Activated CD4-positive, alpha-beta memory T cell treated with anti-CD3 and anti-CD28 coated beads for 36 hours (primary cell): ENCODE measurements around the gene PHF12. TPM values are rescaled to one million over a fixed set of nuclear protein-coding genes. Genes with fewer than 3 reads are reported as not detected.
A peak's percentile ranks its signal among the peaks of the same experiment; 100 is the strongest.
"Not testable (repeated sequence)": the region's sequence is repeated elsewhere in the genome, so short reads cannot be mapped to it uniquely, and the experiment has no call there.

Experiments used
- CTCF ChIA-PET: fragments of 350-600 bp; sonication (Branson Sonifier 250); formaldehyde crosslinking; loops from one replicate; lab custom pipeline; 2021; ENCODE audit warnings: antibody characterized with exemption, inconsistent platforms; lab: Charles Lee
- POLR2A ChIA-PET: fragments of 350-600 bp; sonication (Branson Sonifier 250); formaldehyde crosslinking; loops from one replicate; lab custom pipeline; 2021; ENCODE audit warnings: antibody characterized with exemption; lab: Charles Lee
- DNase-seq: peaks from one replicate; pipeline ENCODE4 v3.0.0-alpha.2; 2020
- H3K27ac Mint-ChIP-seq: one replicate; pipeline ENCODE4 v1.8.0; 2021; ENCODE audit warnings: mixed read lengths
- H3K27me3 Mint-ChIP-seq: one replicate; pipeline ENCODE4 v1.8.0; 2021; ENCODE audit warnings: mixed read lengths
- H3K36me3 Mint-ChIP-seq: one replicate; pipeline ENCODE4 v1.8.0; 2021; ENCODE audit warnings: mixed read lengths
- H3K4me1 Mint-ChIP-seq: one replicate; pipeline ENCODE4 v1.8.0; 2021; ENCODE audit warnings: low read depth, mixed read lengths
- H3K4me3 Mint-ChIP-seq: one replicate; pipeline ENCODE4 v1.8.0; 2021; ENCODE audit warnings: mild to moderate bottlenecking, mixed read lengths
- H3K9me3 Mint-ChIP-seq: one replicate; pipeline ENCODE4 v1.8.0; 2021; ENCODE audit warnings: mixed read lengths
- intact Hi-C: fragments of 100-400 bp; cut with micrococcal nuclease; formaldehyde crosslinking; loops from one replicate; pipeline ENCODE4 v1.15.1; 2023
- total RNA-seq, 2 experiments: library from RNA; stranded (reverse); gene quantifications; one replicate each; pipeline ENCODE4 v1.2.3, GENCODE V29; 2021

Gene PHF12
- total RNA-seq, 2 experiments from 2014 or later: 44.0 to 44.8 TPM

GRCh38 chr17:28899212-28899815 lies 52.0 kb downstream of the PHF12 start:
- intact Hi-C loops: no loop called here
- peaks cover 25% of the 10 kb centered on the region for H3K36me3 Mint-ChIP-seq
- CTCF ChIA-PET: interaction anchor here (1.4 to 4.3 kb wide), 4 partner anchors 13 to 172 kb away, joined by 3 to 38 read pairs (median 15); partner anchors contain the start of gene TLCD1
- no peaks in the 10 kb centered on the region for H3K9me3 Mint-ChIP-seq
- H3K27me3 Mint-ChIP-seq: no peaks in the 10 kb centered on the region
- peak overlapping the region; percentile 63 for H3K27ac Mint-ChIP-seq
- POLR2A ChIA-PET: interaction anchor here (1.3 to 2.0 kb wide), 2 partner anchors 170 to 172 kb away, joined by 3 to 5 read pairs; partner anchors contain the start of gene NEK8
- H3K4me3 Mint-ChIP-seq: no peak overlapping the region
- H3K4me1 Mint-ChIP-seq: peaks cover 46% of the 10 kb centered on the region
- no peak for DNase-seq

- intact Hi-C loops: no loop called here
- H3K9me3 Mint-ChIP-seq: no peaks in the 10 kb centered on the region
- POLR2A ChIA-PET: interaction anchor here (0.7 to 2.0 kb wide), 14 partner anchors 12 to 328 kb away, joined by 3 to 7 read pairs (median 3); partner anchors contain the start of genes BLTP2, NEK8, PHF12 and PIGS
- H3K27me3 Mint-ChIP-seq: no peaks in the 10 kb centered on the region
- CTCF ChIA-PET: interaction anchor here (0.6 to 4.3 kb wide), 9 partner anchors 14 to 172 kb away, joined by 3 to 38 read pairs (median 8); partner anchors contain the start of genes FAM222B and TLCD1
- peaks cover 53% of the 10 kb centered on the region for H3K4me1 Mint-ChIP-seq
- H3K36me3 Mint-ChIP-seq: peaks cover 25% of the 10 kb centered on the region
- DNase-seq: no peak
- no peak overlapping the region for H3K4me3 Mint-ChIP-seq
- H3K27ac Mint-ChIP-seq: peak overlapping the region; percentile 8
These were observed 52.8 kb downstream of the PHF12 start for GRCh38 chr17:28898527-28898955.

- peaks cover 59% of the 10 kb centered on the region for H3K4me1 Mint-ChIP-seq
- ChIA-PET CTCF (interaction anchor here (0.6 to 4.3 kb wide), 10 partner anchors 10 to 171 kb away, joined by 3 to 38 read pairs (median 8); partner anchors contain the start of genes FAM222B and TLCD1), POLR2A (interaction anchor here (0.6 to 2.0 kb wide), 15 partner anchors 12 to 327 kb away, joined by 3 to 7 read pairs (median 3); partner anchors contain the start of genes BLTP2, NEK8, PHF12 and PIGS)
- H3K27ac Mint-ChIP-seq: peak overlapping the region; percentile 92
- intact Hi-C loops: no loop called here
- H3K36me3 Mint-ChIP-seq: peaks cover 28% of the 10 kb centered on the region
- H3K9me3 Mint-ChIP-seq: no peaks in the 10 kb centered on the region
- DNase-seq: peak; percentile 53
- no peaks in the 10 kb centered on the region for H3K27me3 Mint-ChIP-seq
- peak overlapping the region; percentile 97 for H3K4me3 Mint-ChIP-seq
These were observed 53.4 kb downstream of the PHF12 start for GRCh38 chr17:28897769-28898526.

- intact Hi-C loops: no loop called here
- Mint-ChIP-seq H3K4me3 (peak within 1 kb of the TSS; percentile 97), H3K36me3 (peaks cover 28% of the 10 kb centered on the region), H3K9me3 (no peaks in the 10 kb centered on the region), H3K4me1 (peaks cover 64% of the 10 kb centered on the region), H3K27ac (peak within 1 kb of the TSS; percentile 92), H3K27me3 (no peaks in the 10 kb centered on the region)
- peak; percentile 81 for DNase-seq
- CTCF ChIA-PET: interaction anchor here (0.8 to 4.3 kb wide), 9 partner anchors 11 to 170 kb away, joined by 3 to 38 read pairs (median 8); partner anchors contain the start of genes FAM222B and TLCD1
- POLR2A ChIA-PET: interaction anchor here (0.8 to 2.0 kb wide), 9 partner anchors 13 to 326 kb away, joined by 3 to 5 read pairs (median 3); partner anchors contain the start of genes NEK8 and PIGS
These were observed 54.2 kb downstream of the PHF12 start, which contains the start of gene FLOT2 for GRCh38 chr17:28896884-28897768. FLOT2 (minus strand) TSS chr17:28897733; CDS start chr17:28897574, 159 bp downstream.

- Mint-ChIP-seq H3K27me3 (no peaks in the 10 kb centered on the region), H3K36me3 (peaks cover 28% of the 10 kb centered on the region), H3K4me3 (peak overlapping the region; percentile 97), H3K27ac (peak overlapping the region; percentile 92), H3K4me1 (peaks cover 64% of the 10 kb centered on the region), H3K9me3 (no peaks in the 10 kb centered on the region)
- ChIA-PET CTCF (interaction anchor here (0.8 to 4.3 kb wide), 7 partner anchors 18 to 221 kb away, joined by 3 to 38 read pairs (median 3); partner anchors contain the start of genes FAM222B and TLCD1), POLR2A (interaction anchor here (0.7 kb wide), 1 partner anchor 133 kb away, joined by 7 read pairs; no protein-coding TSS in a partner anchor)
- intact Hi-C loops: no loop called here
- no peak for DNase-seq
These were observed 54.8 kb downstream of the PHF12 start for GRCh38 chr17:28896491-28896883.

GRCh38 chr17:28895794-28896447 lies 55.4 kb downstream of the PHF12 start:
- ChIA-PET CTCF (interaction anchor here (0.8 to 4.3 kb wide), 9 partner anchors 17 to 221 kb away, joined by 3 to 38 read pairs (median 4); partner anchors contain the start of genes FAM222B and TLCD1), POLR2A (interaction anchor here (0.7 to 1.4 kb wide), 2 partner anchors 133 to 169 kb away, joined by 4 to 7 read pairs; no protein-coding TSS in a partner anchor)
- no peak for DNase-seq
- H3K4me1 Mint-ChIP-seq: peaks cover 67% of the 10 kb centered on the region
- intact Hi-C loops: no loop called here
- H3K27ac Mint-ChIP-seq: peak overlapping the region; percentile 92
- peak overlapping the region; percentile 97 for H3K4me3 Mint-ChIP-seq
- no peaks in the 10 kb centered on the region for H3K9me3 Mint-ChIP-seq
- peaks cover 28% of the 10 kb centered on the region for H3K36me3 Mint-ChIP-seq
- H3K27me3 Mint-ChIP-seq: no peaks in the 10 kb centered on the region

- peaks cover 13% of the 10 kb centered on the region for H3K36me3 Mint-ChIP-seq
These were observed 57.8 kb downstream of the PHF12 start for GRCh38 chr17:28893248-28894183.

GRCh38 chr17:28892024-28892423 lies 59.3 kb downstream of the PHF12 start:
- intact Hi-C loops: no loop called here
- no peak overlapping the region for H3K4me3 Mint-ChIP-seq
- no peak for DNase-seq
- POLR2A ChIA-PET: interaction anchor here (0.9 to 1.5 kb wide), 2 partner anchors 9 to 43 kb away, joined by 3 to 5 read pairs; no protein-coding TSS in a partner anchor
- peak overlapping the region; percentile 82 for H3K27ac Mint-ChIP-seq
- H3K27me3 Mint-ChIP-seq: no peaks in the 10 kb centered on the region
- CTCF ChIA-PET: interaction anchor here (0.6 to 3.0 kb wide), 4 partner anchors 11 to 142 kb away, joined by 3 to 17 read pairs (median 8); partner anchors contain the start of gene DHRS13
- peaks cover 56% of the 10 kb centered on the region for H3K4me1 Mint-ChIP-seq
- H3K36me3 Mint-ChIP-seq: peaks cover 11% of the 10 kb centered on the region
- no peaks in the 10 kb centered on the region for H3K9me3 Mint-ChIP-seq

More at GRCh38 chr17:28893248-28894183, 57.8 kb downstream of the PHF12 start:
- Mint-ChIP-seq H3K4me3 (peak overlapping the region; percentile 70), H3K4me1 (peaks cover 64% of the 10 kb centered on the region), H3K27ac (peak overlapping the region; percentile 99)
- not testable (repeated sequence) for H3K27me3 Mint-ChIP-seq, H3K9me3 Mint-ChIP-seq
- DNase-seq: peak; percentile 71
- ChIA-PET POLR2A (interaction anchor here (1.0 to 1.8 kb wide), 5 partner anchors 8 to 166 kb away, joined by 4 to 10 read pairs (median 5); partner anchors contain the start of genes PHF12 and TLCD1), CTCF (interaction anchor here (0.6 to 3.0 kb wide), 13 partner anchors 9 to 171 kb away, joined by 3 to 17 read pairs (median 4); partner anchors contain the start of genes DHRS13 and TLCD1)
- intact Hi-C loops: loop anchor here (1.0 kb wide), 2 partner anchors 17 to 33 kb away; no protein-coding TSS in a partner anchor

GRCh38 chr17:28891201-28891600 lies 60.1 kb downstream of the PHF12 start:
- peak overlapping the region; percentile 82 for H3K27ac Mint-ChIP-seq
- no peak for DNase-seq
- H3K27me3 Mint-ChIP-seq: no peaks in the 10 kb centered on the region
- H3K36me3 Mint-ChIP-seq: peaks cover 7% of the 10 kb centered on the region
- H3K9me3 Mint-ChIP-seq: no peaks in the 10 kb centered on the region
- ChIA-PET POLR2A (no interaction called here), CTCF (interaction anchor here (0.6 to 2.6 kb wide), 4 partner anchors 12 to 348 kb away, joined by 3 to 17 read pairs (median 3); partner anchors contain the start of gene DHRS13)
- peaks cover 54% of the 10 kb centered on the region for H3K4me1 Mint-ChIP-seq
- intact Hi-C loops: no loop called here
- H3K4me3 Mint-ChIP-seq: no peak overlapping the region
